ENCODE measurements around the gene OR8G1. TPM values are rescaled to one million over a fixed set of nuclear protein-coding genes. Genes with fewer than 3 reads are reported as not detected.

OR8G1 gene
- total RNA-seq, 1 experiment from 2014 or later: not detected

DNA sequence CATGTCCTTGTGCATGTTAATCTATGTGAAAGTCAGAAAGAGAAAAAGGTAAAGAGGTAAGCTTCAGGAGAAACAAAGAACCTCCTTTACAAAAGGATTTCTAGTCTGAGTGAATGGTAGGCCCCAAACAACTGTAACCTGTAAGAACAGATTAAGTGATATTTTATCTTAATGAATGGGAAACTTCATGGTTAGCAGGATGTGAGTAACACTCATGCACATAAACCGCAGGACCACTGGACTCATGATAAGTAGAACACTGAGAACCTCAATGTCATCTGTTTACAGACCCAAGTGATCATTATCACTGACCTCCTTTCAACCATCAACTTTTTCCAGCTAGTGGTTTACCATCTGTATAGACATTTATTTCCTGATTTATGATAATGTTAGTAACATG, 35.2 kb downstream of the OR8G1 start:
- Histone ChIP-seq H3K36me3 (ENCODE audit: control insufficient read depth, insufficient read depth, low read length) (no peaks in the 10 kb centered on the region), H3K4me3 (ENCODE audit: low read depth, low read length) (no peak overlapping the region), H3K9me3 (no peaks in the 10 kb centered on the region), H3K27me3 (replicated peaks; ENCODE audit: control insufficient read depth, insufficient read depth, low read length) (no peaks in the 10 kb centered on the region), H3K4me1 (peaks cover 17% of the 10 kb centered on the region)
- H3K27me3 Mint-ChIP-seq (ENCODE audit: insufficient read depth, unreplicated experiment): no peaks in the 10 kb centered on the region
- peaks cover 16% of the 10 kb centered on the region for H3K4me1 Mint-ChIP-seq (ENCODE audit: low read depth, unreplicated experiment)
- no TSS peak for BruUV-seq (replicated peaks)
- intact Hi-C loops (cut with micrococcal nuclease; ENCODE audit: unreplicated experiment): no loop called here
- no peak overlapping the region for H3K4me3 Mint-ChIP-seq (ENCODE audit: unreplicated experiment)
- no peaks in the 10 kb centered on the region for H3K36me3 Mint-ChIP-seq (ENCODE audit: insufficient read depth, unreplicated experiment)
- POLR2A ChIA-PET: interaction anchor here (0.6 kb wide), 1 partner anchor 457 kb away, joined by 3 read pairs; no protein-coding TSS in a partner anchor
- TF ChIP-seq, protein P1, sequence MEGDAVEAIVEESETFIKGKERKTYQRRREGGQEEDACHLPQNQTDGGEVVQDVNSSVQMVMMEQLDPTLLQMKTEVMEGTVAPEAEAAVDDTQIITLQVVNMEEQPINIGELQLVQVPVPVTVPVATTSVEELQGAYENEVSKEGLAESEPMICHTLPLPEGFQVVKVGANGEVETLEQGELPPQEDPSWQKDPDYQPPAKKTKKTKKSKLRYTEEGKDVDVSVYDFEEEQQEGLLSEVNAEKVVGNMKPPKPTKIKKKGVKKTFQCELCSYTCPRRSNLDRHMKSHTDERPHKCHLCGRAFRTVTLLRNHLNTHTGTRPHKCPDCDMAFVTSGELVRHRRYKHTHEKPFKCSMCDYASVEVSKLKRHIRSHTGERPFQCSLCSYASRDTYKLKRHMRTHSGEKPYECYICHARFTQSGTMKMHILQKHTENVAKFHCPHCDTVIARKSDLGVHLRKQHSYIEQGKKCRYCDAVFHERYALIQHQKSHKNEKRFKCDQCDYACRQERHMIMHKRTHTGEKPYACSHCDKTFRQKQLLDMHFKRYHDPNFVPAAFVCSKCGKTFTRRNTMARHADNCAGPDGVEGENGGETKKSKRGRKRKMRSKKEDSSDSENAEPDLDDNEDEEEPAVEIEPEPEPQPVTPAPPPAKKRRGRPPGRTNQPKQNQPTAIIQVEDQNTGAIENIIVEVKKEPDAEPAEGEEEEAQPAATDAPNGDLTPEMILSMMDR (IDR thresholded peaks at IDR 0.05; ENCODE audit: insufficient read depth in 1 of 2, low read depth in 1 of 2, low read length in 1 of 2, severe bottlenecking in 1 of 2, unreplicated experiment in 1 of 2): no peak
- DNase-seq: no peak
- CTCF ChIA-PET: no interaction called here
- no peaks in the 10 kb centered on the region for H3K9me3 Mint-ChIP-seq (ENCODE audit: unreplicated experiment)
- no peak overlapping the region for H3K27ac Mint-ChIP-seq (ENCODE audit: unreplicated experiment)

DNA sequence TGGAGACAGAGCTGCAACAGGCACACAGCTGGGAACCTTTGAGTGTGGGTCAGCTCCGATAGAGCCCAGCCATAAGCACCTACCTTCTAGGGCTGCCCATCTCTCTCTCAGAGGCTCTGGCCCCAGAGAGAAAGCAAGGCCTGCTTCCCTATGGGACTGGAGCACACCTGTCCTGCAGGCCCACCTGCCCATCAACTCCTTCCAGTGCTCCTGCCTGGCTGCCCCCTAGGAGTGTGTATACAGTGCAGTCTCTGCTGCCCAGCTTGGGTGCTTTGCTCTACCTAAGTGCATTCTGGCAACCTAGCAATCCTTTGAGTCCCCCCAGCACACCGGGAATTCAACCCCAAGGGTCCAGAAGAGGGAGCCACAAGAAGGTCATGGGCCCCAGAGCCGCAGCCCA, 36.3 kb downstream of the OR8G1 start:
- H3K36me3 Mint-ChIP-seq (ENCODE audit: insufficient read depth, unreplicated experiment): no peaks in the 10 kb centered on the region
- H3K9me3 Mint-ChIP-seq (ENCODE audit: unreplicated experiment): peaks cover 9% of the 10 kb centered on the region
- H3K9me3 ChIP-seq: no peaks in the 10 kb centered on the region
- H3K4me3 Mint-ChIP-seq (ENCODE audit: unreplicated experiment): no peak overlapping the region
- DNase-seq: no peak
- H3K36me3 ChIP-seq (ENCODE audit: control insufficient read depth, insufficient read depth, low read length): no peaks in the 10 kb centered on the region
- intact Hi-C loops (cut with micrococcal nuclease; ENCODE audit: unreplicated experiment): loop anchor here (1.0 kb wide), 2 partner anchors 169 to 206 kb away; no protein-coding TSS in a partner anchor
- H3K27me3 ChIP-seq (replicated peaks; ENCODE audit: control insufficient read depth, insufficient read depth, low read length): no peaks in the 10 kb centered on the region
- no peaks in the 10 kb centered on the region for H3K27me3 Mint-ChIP-seq (ENCODE audit: insufficient read depth, unreplicated experiment)
- BruUV-seq (replicated peaks): no TSS peak
- peaks cover 13% of the 10 kb centered on the region for H3K4me1 Mint-ChIP-seq (ENCODE audit: low read depth, unreplicated experiment)
- H3K27ac Mint-ChIP-seq (ENCODE audit: unreplicated experiment): no peak overlapping the region
- no peak overlapping the region for H3K4me3 ChIP-seq (ENCODE audit: low read depth, low read length)
- peaks cover 17% of the 10 kb centered on the region for H3K4me1 ChIP-seq
- POLR2A ChIA-PET: no interaction called here
- TF ChIP-seq, protein P1 (IDR thresholded peaks at IDR 0.05; ENCODE audit: insufficient read depth in 1 of 2, low read depth in 1 of 2, low read length in 1 of 2, severe bottlenecking in 1 of 2, unreplicated experiment in 1 of 2): no peak
- CTCF ChIA-PET: interaction anchor here (1.0 kb wide), 1 partner anchor 206 kb away, joined by 18 read pairs; no protein-coding TSS in a partner anchor

DNA sequence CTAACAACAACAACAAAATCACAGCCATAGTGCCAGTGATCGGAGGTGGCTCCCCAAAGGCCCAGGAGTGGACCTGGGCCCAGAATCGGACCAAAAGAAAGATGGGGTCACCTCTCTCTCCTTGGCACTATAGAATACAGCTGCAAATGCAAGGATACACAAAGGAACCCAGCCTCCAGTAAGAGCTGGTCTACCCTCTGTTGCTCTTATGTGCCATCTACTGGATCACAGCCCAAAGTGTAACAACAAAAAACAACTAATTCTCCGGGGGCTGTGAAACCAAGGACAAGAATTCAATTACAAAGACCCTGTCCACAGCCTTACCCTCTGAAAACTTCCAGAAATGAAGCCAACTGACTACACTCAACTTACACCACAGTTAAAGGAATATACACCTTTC, 36.9 kb downstream of the OR8G1 start:
- intact Hi-C loops (cut with micrococcal nuclease; ENCODE audit: unreplicated experiment): loop anchor here (1.0 kb wide), 2 partner anchors 170 to 207 kb away; no protein-coding TSS in a partner anchor
- H3K9me3 ChIP-seq: no peaks in the 10 kb centered on the region
- no peak for DNase-seq
- CTCF ChIA-PET: interaction anchor here (0.7 to 1.0 kb wide), 2 partner anchors 206 to 208 kb away, joined by 3 to 18 read pairs; no protein-coding TSS in a partner anchor
- Mint-ChIP-seq H3K27me3 (ENCODE audit: insufficient read depth, unreplicated experiment) (no peaks in the 10 kb centered on the region), H3K4me3 (ENCODE audit: unreplicated experiment) (no peak overlapping the region), H3K36me3 (ENCODE audit: insufficient read depth, unreplicated experiment) (no peaks in the 10 kb centered on the region), H3K4me1 (ENCODE audit: low read depth, unreplicated experiment) (peaks cover 13% of the 10 kb centered on the region), H3K27ac (ENCODE audit: unreplicated experiment) (no peak overlapping the region), H3K9me3 (ENCODE audit: unreplicated experiment) (peaks cover 9% of the 10 kb centered on the region)
- peaks cover 17% of the 10 kb centered on the region for H3K4me1 ChIP-seq
- no peak overlapping the region for H3K4me3 ChIP-seq (ENCODE audit: low read depth, low read length)
- TF ChIP-seq, protein P1 (IDR thresholded peaks at IDR 0.05; ENCODE audit: insufficient read depth in 1 of 2, low read depth in 1 of 2, low read length in 1 of 2, severe bottlenecking in 1 of 2, unreplicated experiment in 1 of 2): peak; percentile 46 to 54
- no TSS peak for BruUV-seq (replicated peaks)
- H3K36me3 ChIP-seq (ENCODE audit: control insufficient read depth, insufficient read depth, low read length): no peaks in the 10 kb centered on the region
- POLR2A ChIA-PET: no interaction called here
- H3K27me3 ChIP-seq (replicated peaks; ENCODE audit: control insufficient read depth, insufficient read depth, low read length): no peaks in the 10 kb centered on the region

Data from Caco-2 (cell line).